BLaER1 treated with 17β-estradiol and CSF1 and Interleukin-3, amounts not matched to agents 10 nM and 100 nM (cell line): Measurements from ENCODE around the gene TAGLN.

Experiments used
- H3K27ac ChIP-seq, 11 experiments: shearing (Covaris generic); formaldehyde crosslinking; 2 replicates each; pipeline ENCODE4 v1.8.1; 2022
- H3K27me3 ChIP-seq, 11 experiments: shearing (Covaris generic); formaldehyde crosslinking; 2 replicates each; pipeline ENCODE4 v1.8.1; 2022
- H3K36me3 ChIP-seq, 11 experiments: shearing (Covaris generic); formaldehyde crosslinking; 2 replicates each; pipeline ENCODE4 v1.8.1; 2022
- H3K4me1 ChIP-seq, 10 experiments: shearing (Covaris generic); formaldehyde crosslinking; 2 replicates each; pipeline ENCODE4 v1.8.1; 2022
- H3K4me2 ChIP-seq, 11 experiments: shearing (Covaris generic); formaldehyde crosslinking; 2 replicates each; pipeline ENCODE4 v1.8.1; 2022
- H3K4me3 ChIP-seq, 10 experiments: shearing (Covaris generic); formaldehyde crosslinking; 2 replicates each; pipeline ENCODE4 v1.8.1; 2022
- H3K9ac ChIP-seq, 11 experiments: shearing (Covaris generic); formaldehyde crosslinking; 2 replicates each; pipeline ENCODE4 v1.8.1; 2022
- H3K9me3 ChIP-seq, 11 experiments: shearing (Covaris generic); formaldehyde crosslinking; replicated peaks in 1 of 11; 2 replicates each; pipeline ENCODE4 v1.8.1; 2022
- H4K20me1 ChIP-seq, 11 experiments: shearing (Covaris generic); formaldehyde crosslinking; 2 replicates each; pipeline ENCODE4 v1.8.1; 2022
- Cebpa-rat ChIP-seq, 11 experiments: shearing (Covaris generic); IDR thresholded peaks; 2 replicates each; pipeline ENCODE4 v1.8.1; 2022

TAGLN gene

DNA sequence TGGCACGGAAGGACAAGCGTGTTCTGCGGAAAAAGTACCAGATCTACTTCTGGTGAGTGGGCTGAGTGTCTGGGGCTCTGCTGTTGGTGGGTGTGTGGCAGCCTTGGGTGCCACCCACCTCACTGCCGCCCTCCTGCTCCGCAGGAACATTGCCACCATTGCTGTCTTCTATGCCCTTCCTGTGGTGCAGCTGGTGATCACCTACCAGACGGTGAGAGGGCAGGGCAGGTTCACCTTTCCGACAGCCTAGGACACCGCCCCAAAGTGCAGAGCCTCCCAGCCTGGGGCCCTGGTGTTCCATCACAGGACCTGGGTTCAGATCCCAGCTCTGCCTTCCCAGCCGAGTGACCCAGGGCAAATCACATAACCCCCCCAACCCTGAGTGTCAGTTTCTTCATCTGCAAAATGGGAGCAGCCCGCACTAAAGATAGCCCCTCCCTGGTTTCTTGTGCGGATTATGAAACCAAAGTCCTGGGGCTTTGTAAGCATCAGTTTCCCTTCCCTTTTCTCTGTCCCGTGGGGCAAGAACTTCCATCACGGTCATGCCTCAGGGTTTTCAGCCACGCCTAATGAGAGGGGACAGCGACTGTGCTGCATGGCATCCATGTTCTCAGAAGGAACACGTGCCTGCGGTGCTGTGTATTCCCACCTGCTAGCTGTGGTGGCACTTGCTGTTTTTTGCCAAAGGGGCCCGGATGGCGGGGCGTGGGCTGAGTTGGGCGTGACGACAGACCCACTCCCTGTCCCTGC is 9.8 kb upstream of the TAGLN start:
- peak; percentile 52 to 92 (median 87) for TF ChIP-seq Cebpa-rat (IDR thresholded peaks at IDR 0.05)
- peak overlapping the region; percentile 66 to 80 (median 75); a peak in 21 of 22 replicates for H3K9ac ChIP-seq
- peaks cover 0 to 66% (median 49%) of the 10 kb centered on the region in 11 experiments; a peak in 19 of 22 replicates for H3K36me3 ChIP-seq
- H3K27ac ChIP-seq = peak overlapping the region; percentile 73 to 96 (median 92)
- H3K9me3 ChIP-seq = peaks cover 0 to 5% (median 0%) of the 10 kb centered on the region in 11 experiments; a peak in 1 of 22 replicates
- peak overlapping the region in 3 of 10 experiments; percentile 12 to 43 (median 43); a peak in 4 of 20 replicates for H3K4me3 ChIP-seq
- H3K4me2 ChIP-seq = peak overlapping the region; percentile 81 to 95 (median 87)
- peaks cover 62 to 93% (median 76%) of the 10 kb centered on the region in 10 experiments for H3K4me1 ChIP-seq
- H4K20me1 ChIP-seq = no peaks in the 10 kb centered on the region
- no peaks in the 10 kb centered on the region for H3K27me3 ChIP-seq

DNA sequence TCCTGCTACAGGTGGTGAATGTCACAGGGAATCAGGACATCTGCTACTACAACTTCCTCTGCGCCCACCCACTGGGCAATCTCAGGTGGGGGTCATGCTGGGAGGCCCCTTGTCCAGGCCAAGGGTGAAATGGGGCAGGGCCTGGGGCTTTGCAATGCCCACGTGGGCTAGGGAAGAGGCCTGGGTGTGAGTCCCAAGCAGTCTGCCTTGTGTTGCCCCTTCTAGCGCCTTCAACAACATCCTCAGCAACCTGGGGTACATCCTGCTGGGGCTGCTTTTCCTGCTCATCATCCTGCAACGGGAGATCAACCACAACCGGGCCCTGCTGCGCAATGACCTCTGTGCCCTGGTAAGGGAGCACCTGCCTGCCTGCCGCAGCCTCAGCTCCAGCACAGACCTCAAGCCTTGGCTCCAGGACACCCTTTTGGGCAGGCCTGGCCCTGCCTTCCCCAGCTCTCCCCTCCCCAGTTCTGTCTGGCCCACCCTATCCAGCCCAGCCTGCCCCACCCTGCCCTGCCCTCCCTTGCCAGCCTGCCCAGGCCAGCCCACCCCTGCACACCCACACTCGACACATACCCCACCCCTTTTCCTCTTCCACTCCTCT is 9.1 kb upstream of the TAGLN start:
- H3K4me2 ChIP-seq = peak overlapping the region; percentile 81 to 95 (median 87)
- no peaks in the 10 kb centered on the region for H3K27me3 ChIP-seq
- H4K20me1 ChIP-seq = no peaks in the 10 kb centered on the region
- peak overlapping the region; percentile 66 to 80 (median 75); a peak in 21 of 22 replicates for H3K9ac ChIP-seq
- H3K4me1 ChIP-seq = peaks cover 60 to 95% (median 77%) of the 10 kb centered on the region in 10 experiments
- H3K36me3 ChIP-seq = peaks cover 0 to 67% (median 47%) of the 10 kb centered on the region in 11 experiments; a peak in 19 of 22 replicates
- no peak; a peak in 1 of 22 replicates for TF ChIP-seq Cebpa-rat (IDR thresholded peaks at IDR 0.05)
- peak overlapping the region in 4 of 10 experiments; percentile 13 to 43 (median 29); a peak in 4 of 20 replicates for H3K4me3 ChIP-seq
- peak overlapping the region; percentile 73 to 96 (median 92) for H3K27ac ChIP-seq
- peaks cover 0 to 5% (median 0%) of the 10 kb centered on the region in 11 experiments; a peak in 1 of 22 replicates for H3K9me3 ChIP-seq

DNA sequence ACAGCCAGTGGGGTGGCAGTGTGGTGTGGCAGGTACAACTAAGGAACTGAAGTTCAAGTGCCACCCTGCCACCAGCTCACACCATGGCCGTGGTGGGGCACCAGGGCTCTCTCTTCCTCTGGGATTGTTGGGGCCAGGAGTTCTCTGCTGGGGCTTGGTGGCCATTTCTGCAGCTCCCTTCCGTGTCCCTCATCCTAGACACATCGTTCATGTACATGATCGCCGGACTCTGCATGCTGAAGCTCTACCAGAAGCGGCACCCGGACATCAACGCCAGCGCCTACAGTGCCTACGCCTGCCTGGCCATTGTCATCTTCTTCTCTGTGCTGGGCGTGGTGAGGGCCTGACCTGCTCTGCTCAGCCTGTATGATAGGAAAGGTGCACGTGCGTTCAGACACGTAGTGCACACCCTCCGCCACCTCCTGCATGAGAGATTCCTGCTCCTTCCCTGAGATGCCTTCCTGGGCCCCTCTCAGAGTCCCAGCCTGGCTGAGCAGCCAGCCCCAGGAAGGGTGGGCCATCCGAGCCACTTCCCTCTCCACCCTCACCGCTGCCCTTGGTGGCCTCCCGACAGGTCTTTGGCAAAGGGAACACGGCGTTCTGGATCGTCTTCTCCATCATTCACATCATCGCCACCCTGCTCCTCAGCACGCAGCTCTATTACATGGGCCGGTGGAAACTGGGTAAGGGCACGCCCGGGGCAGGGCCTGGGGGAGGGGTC is 7.3 kb upstream of the TAGLN start:
- peak overlapping the region in 1 of 11 experiments; percentile 5; a peak in 3 of 22 replicates for H3K9ac ChIP-seq
- no peaks in the 10 kb centered on the region for H4K20me1 ChIP-seq
- H3K36me3 ChIP-seq = peaks cover 0 to 83% (median 65%) of the 10 kb centered on the region in 11 experiments; a peak in 19 of 22 replicates
- peaks cover 52 to 88% (median 69%) of the 10 kb centered on the region in 10 experiments for H3K4me1 ChIP-seq
- H3K27ac ChIP-seq = peak overlapping the region in 9 of 11 experiments; percentile 12 to 96 (median 92); a peak in 13 of 22 replicates
- H3K4me3 ChIP-seq = no peak overlapping the region
- H3K4me2 ChIP-seq = peak overlapping the region in 5 of 11 experiments; percentile 12 to 89 (median 87); a peak in 8 of 22 replicates
- TF ChIP-seq Cebpa-rat (IDR thresholded peaks at IDR 0.05) = no peak
- no peaks in the 10 kb centered on the region for H3K27me3 ChIP-seq
- peaks cover 0 to 5% (median 0%) of the 10 kb centered on the region in 11 experiments; a peak in 1 of 22 replicates for H3K9me3 ChIP-seq

DNA sequence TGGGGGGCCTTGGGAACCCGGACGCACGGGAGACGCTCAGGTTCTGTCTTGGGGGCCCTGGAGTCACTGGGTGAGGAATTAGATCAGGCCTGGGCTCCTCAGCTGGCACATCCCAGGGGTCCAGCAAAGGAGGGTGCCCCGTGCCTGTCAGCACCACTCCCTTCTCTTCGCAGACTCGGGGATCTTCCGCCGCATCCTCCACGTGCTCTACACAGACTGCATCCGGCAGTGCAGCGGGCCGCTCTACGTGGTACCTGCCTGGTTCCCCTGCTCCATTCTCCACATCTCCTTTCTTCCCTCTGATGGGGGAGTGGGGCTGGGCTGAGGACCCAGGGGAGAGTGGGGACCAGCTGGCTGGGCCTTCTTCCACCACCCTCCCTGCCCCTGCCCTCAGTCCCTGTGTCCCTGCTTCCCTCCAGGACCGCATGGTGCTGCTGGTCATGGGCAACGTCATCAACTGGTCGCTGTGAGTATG is 6.7 kb upstream of the TAGLN start:
- TF ChIP-seq Cebpa-rat (IDR thresholded peaks at IDR 0.05) = no peak
- Histone ChIP-seq H3K9ac (peak overlapping the region in 1 of 11 experiments; percentile 17; a peak in 1 of 22 replicates), H3K4me3 (no peak overlapping the region), H3K9me3 (peaks cover 0 to 5% (median 0%) of the 10 kb centered on the region in 11 experiments; a peak in 1 of 22 replicates), H3K4me2 (peak overlapping the region in 8 of 11 experiments; percentile 2 to 89 (median 31); a peak in 12 of 22 replicates), H3K36me3 (peaks cover 0 to 89% (median 71%) of the 10 kb centered on the region in 11 experiments; a peak in 19 of 22 replicates), H3K27ac (peak overlapping the region in 9 of 11 experiments; percentile 12 to 96 (median 92); a peak in 16 of 22 replicates), H3K27me3 (no peaks in the 10 kb centered on the region), H4K20me1 (no peaks in the 10 kb centered on the region), H3K4me1 (peaks cover 46 to 82% (median 63%) of the 10 kb centered on the region in 10 experiments)

DNA sequence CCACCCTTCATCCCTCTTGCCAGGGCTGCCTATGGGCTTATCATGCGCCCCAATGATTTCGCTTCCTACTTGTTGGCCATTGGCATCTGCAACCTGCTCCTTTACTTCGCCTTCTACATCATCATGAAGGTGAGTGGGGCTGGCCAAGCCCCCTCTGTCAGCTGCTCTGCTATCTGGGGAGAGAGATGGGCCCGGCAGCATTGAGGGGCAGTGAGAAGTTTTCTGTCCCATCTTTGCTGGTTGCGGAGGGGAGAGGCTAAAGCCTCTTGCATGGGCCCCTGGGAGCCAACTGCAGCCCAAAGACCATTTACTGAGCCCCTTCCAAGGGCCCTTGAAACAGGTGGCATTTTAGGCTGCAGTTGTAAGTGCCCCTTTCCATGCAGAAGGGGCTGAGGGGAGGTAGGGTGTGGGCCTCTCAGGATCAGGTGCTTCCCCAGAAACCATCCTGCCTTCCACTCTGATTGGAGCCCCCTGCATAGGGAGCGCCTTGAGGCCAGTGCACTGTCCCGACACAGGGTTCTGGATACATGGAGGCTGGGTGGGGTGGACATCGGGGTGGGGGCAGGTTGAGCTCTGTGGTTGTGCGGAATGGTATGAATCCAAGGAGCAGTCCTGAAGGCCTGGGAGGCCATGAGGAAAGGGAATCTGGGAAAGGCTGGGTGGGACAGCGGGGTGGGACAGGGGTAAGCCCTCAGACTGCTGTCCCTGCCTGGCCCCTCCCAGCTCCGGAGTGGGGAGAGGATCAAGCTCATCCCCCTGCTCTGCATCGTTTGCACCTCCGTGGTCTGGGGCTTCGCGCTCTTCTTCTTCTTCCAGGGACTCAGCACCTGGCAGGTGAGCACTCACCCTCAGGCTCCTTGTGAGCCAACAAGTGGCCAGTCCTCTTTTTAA is 5.8 kb upstream of the TAGLN start:
- H3K27ac ChIP-seq = peak overlapping the region in 8 of 11 experiments; percentile 12 to 96 (median 92); a peak in 12 of 22 replicates
- H3K9ac ChIP-seq = no peak overlapping the region
- H3K4me2 ChIP-seq = peak overlapping the region in 8 of 11 experiments; percentile 2 to 89 (median 31); a peak in 11 of 22 replicates
- H4K20me1 ChIP-seq = peaks cover 0 to 5% (median 0%) of the 10 kb centered on the region in 11 experiments; a peak in 1 of 22 replicates
- peaks cover 0 to 95% (median 78%) of the 10 kb centered on the region in 11 experiments; a peak in 19 of 22 replicates for H3K36me3 ChIP-seq
- peaks cover 0 to 5% (median 0%) of the 10 kb centered on the region in 11 experiments; a peak in 1 of 22 replicates for H3K9me3 ChIP-seq
- H3K27me3 ChIP-seq = no peaks in the 10 kb centered on the region
- peaks cover 37 to 73% (median 54%) of the 10 kb centered on the region in 10 experiments for H3K4me1 ChIP-seq
- no peak overlapping the region for H3K4me3 ChIP-seq
- no peak for TF ChIP-seq Cebpa-rat (IDR thresholded peaks at IDR 0.05)

DNA sequence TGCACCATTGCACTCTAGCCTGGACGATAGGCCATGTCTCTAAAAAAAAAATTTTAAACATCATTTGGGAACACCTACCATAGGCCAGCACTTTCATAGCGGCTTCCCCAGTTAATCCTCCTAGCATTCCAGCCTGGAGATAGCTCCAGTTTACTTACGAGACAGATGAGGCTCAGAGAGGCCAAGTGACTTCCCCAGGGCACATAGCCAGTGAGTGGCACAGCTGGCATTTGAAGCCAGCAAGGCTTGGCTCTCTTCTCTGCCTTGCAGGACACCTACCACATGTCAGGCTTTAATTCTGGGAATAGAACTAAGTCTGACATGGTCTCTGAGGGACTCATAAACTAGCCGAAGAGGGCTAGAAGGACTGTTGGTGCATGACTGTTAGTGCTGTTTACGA is 4.9 kb upstream of the TAGLN start:
- no peaks in the 10 kb centered on the region for H3K27me3 ChIP-seq
- H3K9ac ChIP-seq = no peak overlapping the region
- H4K20me1 ChIP-seq = peaks cover 0 to 9% (median 0%) of the 10 kb centered on the region in 11 experiments; a peak in 1 of 22 replicates
- TF ChIP-seq Cebpa-rat (IDR thresholded peaks at IDR 0.05) = no peak
- peaks cover 0 to 2% (median 0%) of the 10 kb centered on the region in 11 experiments; a peak in 1 of 22 replicates for H3K9me3 ChIP-seq
- peaks cover 0 to 93% (median 74%) of the 10 kb centered on the region in 11 experiments; a peak in 19 of 22 replicates for H3K36me3 ChIP-seq
- H3K4me1 ChIP-seq = peaks cover 28 to 64% (median 45%) of the 10 kb centered on the region in 10 experiments
- no peak overlapping the region for H3K4me3 ChIP-seq
- no peak overlapping the region; a peak in 1 of 22 replicates for H3K4me2 ChIP-seq
- H3K27ac ChIP-seq = no peak overlapping the region; a peak in 1 of 22 replicates

GRCh38 chr11:117195258-117195657 is 3.9 kb upstream of the TAGLN start:
- H3K36me3 ChIP-seq = peaks cover 0 to 83% (median 73%) of the 10 kb centered on the region in 11 experiments; a peak in 19 of 22 replicates
- H3K9me3 ChIP-seq = no peaks in the 10 kb centered on the region
- no peak for TF ChIP-seq Cebpa-rat (IDR thresholded peaks at IDR 0.05)
- peak overlapping the region in 7 of 11 experiments; percentile 34 to 65 (median 44); a peak in 11 of 22 replicates for H3K27ac ChIP-seq
- H3K27me3 ChIP-seq = no peaks in the 10 kb centered on the region
- H3K4me1 ChIP-seq = peaks cover 18 to 54% (median 35%) of the 10 kb centered on the region in 10 experiments
- H3K9ac ChIP-seq = peak overlapping the region in 5 of 11 experiments; percentile 1 to 15 (median 7); a peak in 4 of 22 replicates
- peaks cover 0 to 12% (median 0%) of the 10 kb centered on the region in 11 experiments; a peak in 1 of 22 replicates for H4K20me1 ChIP-seq
- H3K4me3 ChIP-seq = no peak overlapping the region
- peak overlapping the region; percentile 6 to 60 (median 40); a peak in 16 of 22 replicates for H3K4me2 ChIP-seq
